Gastrocnemius medialis (tissue), 4 donors: ENCODE measurements around the gene RIMBP2.

Experiments
- POLR2A ChIP-seq, 2 donors: fragments of 450-650 bp; IDR thresholded peaks; one replicate each; pipeline ENCODE4 v1.6.1; 2017; ENCODE audit warnings: antibody characterized with exemption in 2 of 2, mild to moderate bottlenecking in 2 of 2, moderate library complexity in 2 of 2
- TF ChIP-seq, protein P1 (sequence below), 5 experiments: fragments of 450-650 bp in 3 of 5; fragments of 200-600 bp in 2 of 5; sonication (generic) in 2 of 5; IDR thresholded peaks in 4 of 5; conservative IDR thresholded peaks in 1 of 5; 1 replicate in 4 of 5; 2 replicates in 1 of 5; pipeline ENCODE4 v1.5.1; 2016 to 2019; ENCODE audit warnings: antibody characterized with exemption in 5 of 5, mild to moderate bottlenecking in 3 of 5, moderate library complexity in 3 of 5

DNA sequence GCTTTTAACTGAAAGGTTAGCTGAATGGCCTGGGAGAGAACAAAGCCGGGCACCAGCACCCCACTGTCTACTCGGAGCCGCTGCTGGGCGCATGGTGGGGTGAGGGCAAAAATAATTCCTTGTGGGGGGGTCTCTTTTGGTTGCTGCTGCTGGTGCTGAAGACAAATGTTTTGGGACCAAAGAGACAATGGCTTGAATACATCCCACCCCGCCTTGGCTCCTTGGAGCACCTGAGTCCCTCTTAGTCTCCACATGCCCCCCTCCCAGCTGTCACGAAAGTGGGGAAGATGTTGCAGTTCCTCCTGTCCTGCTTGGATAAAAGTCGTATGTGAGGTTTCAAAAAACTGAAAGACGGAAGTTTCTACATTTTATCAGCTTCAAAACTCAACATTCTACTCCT, 293.4 kb downstream of the RIMBP2 start:
- TF ChIP-seq, protein P1, sequence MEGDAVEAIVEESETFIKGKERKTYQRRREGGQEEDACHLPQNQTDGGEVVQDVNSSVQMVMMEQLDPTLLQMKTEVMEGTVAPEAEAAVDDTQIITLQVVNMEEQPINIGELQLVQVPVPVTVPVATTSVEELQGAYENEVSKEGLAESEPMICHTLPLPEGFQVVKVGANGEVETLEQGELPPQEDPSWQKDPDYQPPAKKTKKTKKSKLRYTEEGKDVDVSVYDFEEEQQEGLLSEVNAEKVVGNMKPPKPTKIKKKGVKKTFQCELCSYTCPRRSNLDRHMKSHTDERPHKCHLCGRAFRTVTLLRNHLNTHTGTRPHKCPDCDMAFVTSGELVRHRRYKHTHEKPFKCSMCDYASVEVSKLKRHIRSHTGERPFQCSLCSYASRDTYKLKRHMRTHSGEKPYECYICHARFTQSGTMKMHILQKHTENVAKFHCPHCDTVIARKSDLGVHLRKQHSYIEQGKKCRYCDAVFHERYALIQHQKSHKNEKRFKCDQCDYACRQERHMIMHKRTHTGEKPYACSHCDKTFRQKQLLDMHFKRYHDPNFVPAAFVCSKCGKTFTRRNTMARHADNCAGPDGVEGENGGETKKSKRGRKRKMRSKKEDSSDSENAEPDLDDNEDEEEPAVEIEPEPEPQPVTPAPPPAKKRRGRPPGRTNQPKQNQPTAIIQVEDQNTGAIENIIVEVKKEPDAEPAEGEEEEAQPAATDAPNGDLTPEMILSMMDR (IDR thresholded peaks at IDR 0.05 in 4 of 5, conservative IDR thresholded peaks at IDR 0.05 in 1 of 5) = no peak
- no peak for TF ChIP-seq POLR2A (IDR thresholded peaks at IDR 0.05)
